Measurements from ENCODE around the gene PCDHGB7.
"Not testable (repeated sequence)": the region's sequence is repeated elsewhere in the genome, so short reads cannot be mapped to it uniquely, and the experiment has no call there.

PCDHGB7 gene

DNA sequence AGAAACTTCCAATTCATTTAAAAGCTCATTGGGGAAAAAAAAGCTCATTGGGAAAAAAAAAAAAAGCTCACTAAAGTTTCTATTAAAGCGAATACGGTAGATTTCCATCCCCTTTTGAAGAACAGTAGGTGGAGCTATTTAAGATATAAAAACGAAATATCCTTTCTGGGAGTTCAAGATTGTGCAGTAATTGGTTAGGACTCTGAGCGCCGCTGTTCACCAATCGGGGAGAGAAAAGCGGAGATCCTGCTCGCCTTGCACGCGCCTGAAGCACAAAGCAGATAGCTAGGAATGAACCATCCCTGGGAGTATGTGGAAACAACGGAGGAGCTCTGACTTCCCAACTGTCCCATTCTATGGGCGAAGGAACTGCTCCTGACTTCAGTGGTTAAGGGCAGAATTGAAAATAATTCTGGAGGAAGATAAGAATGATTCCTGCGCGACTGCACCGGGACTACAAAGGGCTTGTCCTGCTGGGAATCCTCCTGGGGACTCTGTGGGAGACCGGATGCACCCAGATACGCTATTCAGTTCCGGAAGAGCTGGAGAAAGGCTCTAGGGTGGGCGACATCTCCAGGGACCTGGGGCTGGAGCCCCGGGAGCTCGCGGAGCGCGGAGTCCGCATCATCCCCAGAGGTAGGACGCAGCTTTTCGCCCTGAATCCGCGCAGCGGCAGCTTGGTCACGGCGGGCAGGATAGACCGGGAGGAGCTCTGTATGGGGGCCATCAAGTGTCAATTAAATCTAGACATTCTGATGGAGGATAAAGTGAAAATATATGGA, 13.0 kb downstream of the PCDHGB7 start, which contains the start of gene PCDHGA12:
Gene PCDHGA12 (plus strand): TSS at position 176 of the 782 bp plus-strand sequence. CDS start 253 bp downstream, at position 429.
- DNase-seq: peak; percentile 41

DNA sequence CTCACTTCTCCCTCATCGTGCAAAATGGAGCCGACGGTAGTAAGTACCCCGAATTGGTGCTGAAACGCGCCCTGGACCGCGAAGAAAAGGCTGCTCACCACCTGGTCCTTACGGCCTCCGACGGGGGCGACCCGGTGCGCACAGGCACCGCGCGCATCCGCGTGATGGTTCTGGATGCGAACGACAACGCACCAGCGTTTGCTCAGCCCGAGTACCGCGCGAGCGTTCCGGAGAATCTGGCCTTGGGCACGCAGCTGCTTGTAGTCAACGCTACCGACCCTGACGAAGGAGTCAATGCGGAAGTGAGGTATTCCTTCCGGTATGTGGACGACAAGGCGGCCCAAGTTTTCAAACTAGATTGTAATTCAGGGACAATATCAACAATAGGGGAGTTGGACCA, 13.8 kb downstream of the PCDHGB7 start:
- no peak for DNase-seq

DNA sequence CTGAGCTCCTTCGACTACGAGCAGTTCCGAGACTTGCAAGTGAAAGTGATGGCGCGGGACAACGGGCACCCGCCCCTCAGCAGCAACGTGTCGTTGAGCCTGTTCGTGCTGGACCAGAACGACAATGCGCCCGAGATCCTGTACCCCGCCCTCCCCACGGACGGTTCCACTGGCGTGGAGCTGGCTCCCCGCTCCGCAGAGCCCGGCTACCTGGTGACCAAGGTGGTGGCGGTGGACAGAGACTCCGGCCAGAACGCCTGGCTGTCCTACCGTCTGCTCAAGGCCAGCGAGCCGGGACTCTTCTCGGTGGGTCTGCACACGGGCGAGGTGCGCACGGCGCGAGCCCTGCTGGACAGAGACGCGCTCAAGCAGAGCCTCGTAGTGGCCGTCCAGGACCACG, 14.8 kb downstream of the PCDHGB7 start:
- DNase-seq: not testable (repeated sequence)

DNA sequence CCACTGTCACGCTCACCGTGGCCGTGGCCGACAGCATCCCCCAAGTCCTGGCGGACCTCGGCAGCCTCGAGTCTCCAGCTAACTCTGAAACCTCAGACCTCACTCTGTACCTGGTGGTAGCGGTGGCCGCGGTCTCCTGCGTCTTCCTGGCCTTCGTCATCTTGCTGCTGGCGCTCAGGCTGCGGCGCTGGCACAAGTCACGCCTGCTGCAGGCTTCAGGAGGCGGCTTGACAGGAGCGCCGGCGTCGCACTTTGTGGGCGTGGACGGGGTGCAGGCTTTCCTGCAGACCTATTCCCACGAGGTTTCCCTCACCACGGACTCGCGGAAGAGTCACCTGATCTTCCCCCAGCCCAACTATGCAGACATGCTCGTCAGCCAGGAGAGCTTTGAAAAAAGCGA, 15.2 kb downstream of the PCDHGB7 start:
- not testable (repeated sequence) for DNase-seq

DNA sequence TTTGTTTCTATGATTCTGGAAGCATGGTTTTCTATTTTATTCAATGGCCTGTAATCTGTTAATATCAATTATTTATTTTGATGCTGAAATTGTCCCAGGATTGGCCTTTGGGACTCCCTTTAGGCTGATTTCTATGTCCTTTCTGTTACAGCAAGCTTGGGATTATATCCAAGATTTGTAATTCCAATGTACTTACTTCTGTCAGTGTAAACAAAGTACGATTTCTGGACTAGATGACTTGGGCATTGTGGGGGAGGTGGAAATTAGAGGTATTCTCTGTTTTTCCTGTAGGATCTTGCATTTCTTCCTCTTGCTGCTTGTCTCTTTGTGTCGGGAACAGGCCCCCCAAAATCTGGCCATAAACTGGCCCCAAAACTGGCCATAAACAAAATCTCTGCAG, 16.5 kb downstream of the PCDHGB7 start:
- DNase-seq: no peak

DNA sequence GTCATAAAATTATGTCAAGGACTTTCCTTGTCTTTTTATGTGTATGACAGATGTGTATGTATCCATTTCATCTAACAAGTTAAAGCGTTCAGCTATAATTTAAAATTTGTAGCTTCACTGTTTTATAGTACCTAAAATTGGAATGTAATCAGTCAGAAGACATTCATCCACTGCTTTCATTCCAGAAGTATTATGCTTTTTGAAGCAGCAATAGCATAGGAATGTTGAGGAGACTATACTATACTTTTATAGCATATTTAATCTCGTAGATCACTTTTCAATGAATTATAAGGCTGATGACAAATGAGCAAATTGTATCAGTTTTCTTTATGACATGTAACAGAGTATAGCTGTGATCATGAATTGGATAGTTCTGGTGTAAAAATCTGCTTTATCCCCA, 19.7 kb downstream of the PCDHGB7 start:
- DNase-seq: no peak

DNA sequence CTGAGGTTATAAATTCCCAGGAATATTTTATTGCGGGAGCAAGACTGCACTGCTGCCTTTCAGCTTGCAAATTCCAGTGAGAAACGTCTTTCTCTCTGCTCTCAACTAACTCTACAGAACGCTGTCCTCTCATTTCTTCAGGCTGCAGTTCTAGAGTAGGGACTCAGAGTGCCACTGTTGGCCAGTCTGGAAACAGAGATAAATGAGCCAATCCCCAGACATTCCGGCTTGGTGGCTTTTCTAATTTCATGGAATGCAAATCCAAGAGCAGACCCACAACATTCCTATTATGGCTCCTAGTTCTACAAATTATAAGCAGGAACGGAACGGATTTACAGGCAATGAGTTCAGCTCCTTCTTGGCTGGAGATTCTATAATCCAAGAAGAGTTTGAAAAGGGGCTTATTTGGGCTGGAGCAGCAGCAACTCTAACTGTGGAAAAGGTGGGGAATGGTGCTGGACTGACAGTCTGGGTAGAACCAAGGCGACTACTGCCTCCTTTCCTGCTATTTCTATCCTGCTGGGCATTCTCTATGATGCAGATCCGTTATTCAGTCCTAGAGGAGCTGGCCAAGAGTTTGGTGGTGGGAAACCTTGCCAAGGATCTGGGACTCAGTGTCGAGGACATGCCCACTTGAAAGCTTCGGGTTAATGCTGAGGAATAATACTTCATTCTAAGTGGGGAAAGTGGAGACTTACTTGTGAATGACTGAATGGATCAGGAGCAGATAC, 22.1 kb downstream of the PCDHGB7 start:
- no peak for DNase-seq

DNA sequence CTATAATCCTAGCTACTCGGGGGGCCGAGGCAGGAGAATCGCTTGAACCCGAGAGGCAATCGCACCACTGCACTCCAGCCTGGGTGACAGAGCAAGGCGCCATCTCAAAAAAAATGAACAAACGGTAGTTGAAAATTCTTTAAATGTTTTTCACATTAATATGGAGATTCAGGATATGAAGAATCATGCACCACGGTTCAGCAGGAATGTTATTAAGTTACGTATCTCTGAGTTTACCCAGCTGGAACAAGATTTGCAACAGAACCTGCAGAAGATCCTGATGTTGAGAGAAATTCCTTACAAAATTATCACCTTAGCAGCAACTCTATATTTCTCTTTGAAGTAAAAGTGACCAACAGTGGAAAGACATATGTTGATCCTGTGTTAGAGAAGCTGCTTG, 22.9 kb downstream of the PCDHGB7 start:
- no peak for DNase-seq

DNA sequence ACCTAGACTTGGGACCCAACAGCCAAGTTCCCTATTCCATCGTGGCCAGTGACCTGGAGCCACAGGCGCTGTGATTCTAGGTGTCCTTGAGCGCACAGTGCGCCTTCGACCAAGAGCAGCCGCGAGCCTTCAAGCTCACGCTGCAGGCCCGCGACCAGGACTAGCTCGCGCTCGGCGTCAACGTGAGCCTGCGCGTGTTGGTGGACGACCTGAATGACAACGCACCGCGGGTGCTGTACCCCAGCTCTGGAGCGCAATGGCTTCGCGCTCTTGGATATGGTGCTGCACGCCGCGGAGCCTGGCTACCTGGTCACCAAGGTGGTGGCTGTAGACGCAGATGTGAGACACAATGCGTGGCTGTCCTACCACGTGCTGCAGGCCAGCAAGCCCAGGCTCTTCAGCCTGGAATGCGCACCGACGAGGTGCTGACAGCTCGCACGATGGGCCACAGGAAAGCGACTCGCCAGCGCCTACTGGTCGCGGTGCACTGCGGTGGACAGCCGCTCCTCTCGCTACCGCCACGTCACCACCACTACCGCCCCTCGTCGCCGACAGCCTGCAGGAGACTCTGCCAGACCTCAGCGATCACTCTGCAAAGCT, 24.2 kb downstream of the PCDHGB7 start:
- no peak for DNase-seq

DNA sequence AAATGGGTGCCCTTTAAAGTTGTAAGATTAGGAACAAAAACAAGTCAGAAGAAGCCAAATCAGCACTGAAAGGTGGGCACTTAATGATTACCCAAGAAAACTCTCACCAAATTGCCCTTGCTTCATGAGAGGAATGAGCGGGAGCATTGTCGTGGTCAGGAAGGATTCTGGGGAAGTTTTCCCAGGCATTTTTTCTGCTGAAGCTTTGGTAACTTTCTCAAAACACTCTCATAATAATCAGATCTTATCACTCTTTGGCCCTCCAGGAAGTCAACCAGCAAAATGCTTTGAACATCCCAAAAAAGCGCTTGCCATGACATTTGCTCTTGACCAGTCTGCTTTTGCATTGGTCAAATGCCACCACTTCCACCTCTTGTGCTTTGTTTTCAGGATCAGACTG, 47.9 kb downstream of the PCDHGB7 start:
- no peak for DNase-seq
